ENCODE results near the gene LDAH.

Gene LDAH

DNA sequence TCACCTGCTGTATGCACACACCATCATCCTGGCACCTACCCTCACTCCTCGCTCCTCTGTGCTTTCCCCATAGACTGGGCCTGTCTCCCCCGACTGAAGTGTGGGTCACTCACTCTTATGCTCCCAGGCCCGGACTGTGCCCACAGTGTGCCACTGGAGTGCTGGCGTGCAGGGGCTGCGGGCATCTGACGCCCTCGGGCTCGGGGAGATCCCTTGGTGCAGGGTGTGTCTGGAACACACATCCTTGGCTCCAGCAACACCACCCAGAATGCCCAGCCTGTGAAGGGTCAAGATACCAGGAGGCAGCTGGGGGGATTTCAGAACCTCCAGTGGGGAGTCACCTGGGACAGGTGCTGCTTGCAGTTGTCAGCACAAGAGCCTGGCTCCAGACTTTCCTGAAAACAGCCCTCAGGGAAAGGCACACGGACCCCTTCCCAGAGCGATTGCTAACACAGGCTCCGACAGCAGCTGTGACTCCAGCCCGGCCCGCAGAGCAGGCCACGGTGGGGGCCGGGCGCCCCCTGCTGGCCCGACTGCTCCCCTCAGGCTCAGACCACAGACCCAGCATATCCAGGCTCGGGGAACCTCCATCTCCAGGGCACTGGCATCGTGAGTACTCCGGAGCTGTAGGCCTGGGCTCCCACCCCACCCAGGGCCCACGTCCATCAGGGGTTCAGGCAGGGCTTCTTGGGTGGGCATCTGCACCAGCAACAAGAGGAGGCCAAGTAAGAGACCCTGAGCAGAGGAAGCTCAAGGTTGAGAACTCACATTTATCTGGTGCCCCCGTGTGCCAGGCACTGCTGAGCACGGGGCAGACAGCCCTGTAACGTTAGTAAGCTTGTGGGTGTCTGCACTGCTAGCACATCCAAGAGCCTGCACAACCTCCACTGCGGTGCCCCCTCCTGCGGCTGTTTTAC, 180.6 kb downstream of the LDAH start:
- Histone ChIP-seq H3K4me2 (ENCODE audit: low read length) (no peak overlapping the region), H3K9ac (no peak overlapping the region), H3K79me2 (no peaks in the 10 kb centered on the region), H3K27ac (no peak overlapping the region), H3K4me3 (ENCODE audit: low read depth, low read length) (no peak overlapping the region), H3K4me1 (no peaks in the 10 kb centered on the region), H3K27me3 (ENCODE audit: control insufficient read depth, insufficient read depth, low read length) (no peaks in the 10 kb centered on the region), H3K36me3 (ENCODE audit: control insufficient read depth, insufficient read depth, low read length) (no peaks in the 10 kb centered on the region), H2AFZ (peak overlapping the region; percentile 50), H3K9me3 (ENCODE audit: control insufficient read depth, low read length) (no peaks in the 10 kb centered on the region)
- TF ChIP-seq, protein P1, sequence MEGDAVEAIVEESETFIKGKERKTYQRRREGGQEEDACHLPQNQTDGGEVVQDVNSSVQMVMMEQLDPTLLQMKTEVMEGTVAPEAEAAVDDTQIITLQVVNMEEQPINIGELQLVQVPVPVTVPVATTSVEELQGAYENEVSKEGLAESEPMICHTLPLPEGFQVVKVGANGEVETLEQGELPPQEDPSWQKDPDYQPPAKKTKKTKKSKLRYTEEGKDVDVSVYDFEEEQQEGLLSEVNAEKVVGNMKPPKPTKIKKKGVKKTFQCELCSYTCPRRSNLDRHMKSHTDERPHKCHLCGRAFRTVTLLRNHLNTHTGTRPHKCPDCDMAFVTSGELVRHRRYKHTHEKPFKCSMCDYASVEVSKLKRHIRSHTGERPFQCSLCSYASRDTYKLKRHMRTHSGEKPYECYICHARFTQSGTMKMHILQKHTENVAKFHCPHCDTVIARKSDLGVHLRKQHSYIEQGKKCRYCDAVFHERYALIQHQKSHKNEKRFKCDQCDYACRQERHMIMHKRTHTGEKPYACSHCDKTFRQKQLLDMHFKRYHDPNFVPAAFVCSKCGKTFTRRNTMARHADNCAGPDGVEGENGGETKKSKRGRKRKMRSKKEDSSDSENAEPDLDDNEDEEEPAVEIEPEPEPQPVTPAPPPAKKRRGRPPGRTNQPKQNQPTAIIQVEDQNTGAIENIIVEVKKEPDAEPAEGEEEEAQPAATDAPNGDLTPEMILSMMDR (IDR thresholded peaks at IDR 0.05), result peak; percentile 94

DNA sequence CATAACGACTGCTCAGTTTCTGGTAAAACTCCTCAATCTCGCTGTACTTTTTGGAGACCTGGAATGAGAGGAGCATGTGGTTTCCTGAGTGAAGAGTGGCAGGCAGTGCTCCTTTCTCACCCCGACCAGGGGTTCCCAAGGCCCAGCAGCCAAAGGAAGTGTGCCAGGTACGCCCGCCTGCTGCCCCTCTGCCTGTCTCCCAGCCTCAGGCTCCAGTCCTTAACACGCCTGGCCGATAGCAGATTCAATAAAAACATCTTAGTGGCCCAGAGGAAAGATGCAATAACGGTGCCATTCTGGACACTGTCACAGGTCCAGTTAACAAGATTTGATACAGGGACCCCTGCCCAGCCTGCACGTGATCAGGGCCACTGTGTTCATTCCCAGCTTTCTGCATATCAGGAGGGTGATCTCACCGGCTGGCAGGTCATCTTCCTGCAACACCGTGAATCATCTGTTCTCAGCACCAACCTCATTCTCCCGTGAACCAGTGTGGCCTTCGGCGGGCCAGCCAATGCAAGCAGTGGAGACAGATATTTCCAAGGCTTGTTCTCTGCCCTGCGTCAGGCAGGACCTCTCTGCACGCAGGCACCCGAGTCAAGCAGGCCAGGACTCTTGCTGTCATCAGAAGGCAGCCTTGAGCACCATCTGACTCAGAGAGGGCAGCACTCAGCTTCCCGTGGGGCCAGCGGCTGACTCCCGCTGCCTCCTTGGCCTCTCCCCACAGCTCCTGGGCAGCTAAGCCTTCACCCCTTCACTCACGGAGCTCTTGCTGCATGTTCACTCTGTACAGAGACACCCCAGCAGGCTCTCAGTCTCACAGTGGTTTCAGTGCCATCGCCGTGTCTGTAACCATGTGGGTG, 181.5 kb downstream of the LDAH start:
- TF ChIP-seq, protein P1 (IDR thresholded peaks at IDR 0.05), result no peak
- H3K9me3 ChIP-seq (ENCODE audit: control insufficient read depth, low read length), result no peaks in the 10 kb centered on the region
- H3K4me1 ChIP-seq, result no peaks in the 10 kb centered on the region
- H3K4me2 ChIP-seq (ENCODE audit: low read length), result no peak overlapping the region
- H3K36me3 ChIP-seq (ENCODE audit: control insufficient read depth, insufficient read depth, low read length), result no peaks in the 10 kb centered on the region
- H3K27ac ChIP-seq, result no peak overlapping the region
- no peak overlapping the region for H2AFZ ChIP-seq
- no peaks in the 10 kb centered on the region for H3K79me2 ChIP-seq
- H3K9ac ChIP-seq, result no peak overlapping the region
- H3K4me3 ChIP-seq (ENCODE audit: low read depth, low read length), result no peak overlapping the region
- H3K27me3 ChIP-seq (ENCODE audit: control insufficient read depth, insufficient read depth, low read length), result no peaks in the 10 kb centered on the region

DNA sequence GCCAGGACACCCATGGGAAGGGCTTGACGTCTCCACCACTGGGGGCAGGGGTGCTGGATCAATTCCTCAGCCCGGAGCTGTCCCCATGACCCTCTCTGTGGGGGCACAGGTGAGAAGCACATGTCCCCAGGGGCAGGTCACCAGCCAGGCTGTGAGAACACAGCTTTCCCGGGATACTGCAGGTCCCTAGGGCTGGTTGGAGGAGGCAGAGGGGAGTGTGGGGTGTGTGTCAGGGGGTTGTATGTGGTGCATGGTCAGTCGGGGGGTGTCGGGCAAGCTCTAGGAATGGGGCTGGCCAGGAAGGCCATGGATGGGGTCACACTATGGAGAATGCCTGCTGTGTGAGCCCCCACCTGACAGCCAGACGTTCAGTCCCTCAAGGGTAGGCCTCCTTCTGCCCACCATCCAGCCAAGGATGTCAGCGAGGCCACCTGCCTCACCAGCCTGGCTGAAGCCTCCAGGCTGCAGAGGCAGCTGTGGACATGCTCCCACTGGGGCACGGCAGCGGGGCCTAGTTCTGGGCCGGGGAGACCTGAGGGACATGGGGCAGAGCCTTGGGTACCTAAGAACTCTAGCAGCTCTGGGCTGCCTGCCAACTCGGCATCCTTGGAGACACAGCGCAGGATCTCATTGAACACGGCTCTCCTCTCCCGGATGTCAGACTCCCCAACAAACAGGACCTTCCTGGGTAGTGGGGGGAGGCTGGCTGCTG, 182.3 kb downstream of the LDAH start:
- Histone ChIP-seq H3K27me3 (ENCODE audit: control insufficient read depth, insufficient read depth, low read length) (no peaks in the 10 kb centered on the region), H3K36me3 (ENCODE audit: control insufficient read depth, insufficient read depth, low read length) (no peaks in the 10 kb centered on the region), H3K27ac (no peak overlapping the region), H3K9ac (no peak overlapping the region), H3K4me3 (ENCODE audit: low read depth, low read length) (no peak overlapping the region), H3K79me2 (no peaks in the 10 kb centered on the region), H3K4me2 (ENCODE audit: low read length) (no peak overlapping the region), H2AFZ (no peak overlapping the region), H3K4me1 (peaks cover 3% of the 10 kb centered on the region), H3K9me3 (ENCODE audit: control insufficient read depth, low read length) (no peaks in the 10 kb centered on the region)
- TF ChIP-seq, protein P1 (IDR thresholded peaks at IDR 0.05), result no peak

DNA sequence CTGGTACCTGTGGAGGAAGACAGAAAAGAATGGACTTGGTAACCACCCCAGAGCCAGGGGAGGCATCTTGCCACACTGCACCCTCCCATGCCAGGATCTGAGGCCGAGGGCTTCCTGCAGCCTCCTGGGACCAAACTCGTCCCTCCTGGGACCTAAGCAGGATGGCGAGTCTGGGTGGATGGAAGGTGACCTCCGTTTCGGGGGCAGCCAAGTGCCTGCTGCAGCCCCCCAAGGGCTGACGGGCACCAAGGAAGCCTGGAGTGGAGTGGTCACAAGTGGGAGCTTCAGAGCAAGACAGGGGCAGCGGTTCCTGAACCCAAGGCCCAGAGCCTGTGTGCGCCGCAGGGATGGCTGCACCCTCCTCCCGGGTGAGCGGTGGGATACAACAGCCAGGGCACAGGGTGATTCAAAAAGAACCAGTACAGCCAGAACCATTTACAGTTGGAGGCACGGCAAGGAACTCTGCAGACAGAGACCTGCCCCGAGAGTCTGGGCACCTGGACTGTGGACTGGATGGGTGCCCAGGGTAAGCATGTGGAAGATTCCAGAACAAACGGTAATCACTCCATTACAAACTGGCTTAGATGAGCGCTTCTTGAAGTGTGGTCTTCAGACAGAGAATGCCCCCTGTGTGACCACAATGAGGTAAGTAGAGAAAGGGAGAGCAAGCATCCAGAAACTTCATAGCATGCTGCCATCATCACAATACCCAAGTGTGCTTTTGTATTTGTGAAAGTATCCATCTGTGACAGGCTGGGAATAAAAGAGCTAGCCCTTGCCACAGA, 184.1 kb downstream of the LDAH start:
- Histone ChIP-seq H3K27me3 (ENCODE audit: control insufficient read depth, insufficient read depth, low read length) (no peaks in the 10 kb centered on the region), H3K79me2 (peaks cover 1% of the 10 kb centered on the region), H3K4me2 (ENCODE audit: low read length) (no peak overlapping the region), H3K36me3 (ENCODE audit: control insufficient read depth, insufficient read depth, low read length) (no peaks in the 10 kb centered on the region), H2AFZ (no peak overlapping the region), H3K9ac (no peak overlapping the region), H3K27ac (no peak overlapping the region), H3K9me3 (ENCODE audit: control insufficient read depth, low read length) (no peaks in the 10 kb centered on the region), H3K4me1 (peaks cover 4% of the 10 kb centered on the region), H3K4me3 (ENCODE audit: low read depth, low read length) (no peak overlapping the region)
- TF ChIP-seq, protein P1 (IDR thresholded peaks at IDR 0.05), result no peak

All from parathyroid adenoma (tissue), 2 donors.